IMR-90 (cell line): ENCODE data around the gene PABPC1L. TPM values are rescaled to one million over a fixed set of nuclear protein-coding genes. Genes with fewer than 3 reads are reported as not detected.

Source experiments
- ATAC-seq: fragments of 200-7000 bp; cut with Tn5 transposase; 2 replicates; pipeline ENCODE4 v1.9.1; 2020; ENCODE audit warnings: low read depth, mild to moderate bottlenecking, moderate library complexity
- BruUV-seq: library from RNA; stranded (reverse); fragments of 400-500 nt; replicated peaks from 2 replicates; lab custom pipeline; 2021; lab: Mats Ljungman, UMichigan
- CTCF ChIA-PET: fragments of 300-600 bp; formaldehyde crosslinking; extraction: SDS; loops from one replicate; lab custom pipeline; 2021; ENCODE audit warnings: antibody characterized with exemption; lab: Yijun Ruan, JAX
- POLR2A ChIA-PET: fragments of 300-600 bp; sonication (Branson Sonifier 250); formaldehyde crosslinking; loops from one replicate; lab custom pipeline; 2022; ENCODE audit warnings: antibody characterized with exemption; ENCODE audit not compliant: unreplicated experiment; lab: Charles Lee
- DNase-seq: peaks from one replicate; pipeline ENCODE4 v3.0.0; 2013
- H2AFZ ChIP-seq: replicated peaks from 2 replicates; pipeline ENCODE3; 2013; ENCODE audit warnings: low read length, mild to moderate bottlenecking; ENCODE audit not compliant: poor library complexity
- H2AK5ac ChIP-seq: 2 replicates; pipeline ENCODE4 v1.6.1; 2013; ENCODE audit warnings: low read depth, low read length, inconsistent platforms
- H2AK9ac ChIP-seq: replicated peaks from 2 replicates; pipeline ENCODE3; 2013; ENCODE audit warnings: mild to moderate bottlenecking, low read depth, low read length, moderate library complexity; ENCODE audit not compliant: poor library complexity
- H2BK120ac ChIP-seq: 2 replicates; pipeline ENCODE4 v1.6.1; 2013; ENCODE audit warnings: low read depth, low read length, inconsistent platforms
- H2BK15ac ChIP-seq: 3 replicates; pipeline ENCODE4 v1.6.1; 2013; ENCODE audit warnings: low read depth, low read length, inconsistent platforms
- H2BK20ac ChIP-seq: 2 replicates; pipeline ENCODE4 v1.6.1; 2013; ENCODE audit warnings: low read depth, mild to moderate bottlenecking, inconsistent platforms, low read length, moderate library complexity
- H2BK5ac ChIP-seq: 2 replicates; pipeline ENCODE4 v1.6.1; 2013; ENCODE audit warnings: mild to moderate bottlenecking, low read depth, low read length, inconsistent platforms; ENCODE audit not compliant: poor library complexity, severe bottlenecking
- H3K14ac ChIP-seq: replicated peaks from 2 replicates; pipeline ENCODE4 v1.6.1; 2013; ENCODE audit warnings: low read depth, low read length, inconsistent platforms
- H3K18ac ChIP-seq: 2 replicates; pipeline ENCODE4 v1.6.1; 2013; ENCODE audit warnings: low read depth, low read length, control low read depth
- H3K23ac ChIP-seq: 2 replicates; pipeline ENCODE4 v1.6.1; 2013; ENCODE audit warnings: low read depth, low read length, inconsistent platforms
- H3K27ac ChIP-seq: 2 replicates; pipeline ENCODE4 v1.5.1; 2013; ENCODE audit warnings: mild to moderate bottlenecking, control low read depth, low read length; ENCODE audit not compliant: insufficient read depth
- H3K27me3 ChIP-seq: 2 replicates; pipeline ENCODE4 v1.6.1; 2013; ENCODE audit warnings: low read length; ENCODE audit not compliant: control insufficient read depth, insufficient read depth
- H3K36me3 ChIP-seq: 2 replicates; pipeline ENCODE4 v1.6.1; 2013; ENCODE audit warnings: low read length, mixed read lengths; ENCODE audit not compliant: control insufficient read depth, insufficient read depth
- H3K4ac ChIP-seq: 2 replicates; pipeline ENCODE4 v1.6.1; 2013; ENCODE audit warnings: low read depth, low read length, inconsistent platforms
- H3K4me1 ChIP-seq: 2 replicates; pipeline ENCODE4 v1.6.1; 2013; ENCODE audit warnings: low read length, mixed read lengths; ENCODE audit not compliant: control insufficient read depth, insufficient read depth
- H3K4me2 ChIP-seq: 2 replicates; pipeline ENCODE4 v1.6.1; 2013; ENCODE audit warnings: low read depth, mild to moderate bottlenecking, control low read depth, low read length, moderate library complexity
- H3K4me3 ChIP-seq: 2 replicates; pipeline ENCODE4 v1.5.1; 2013; ENCODE audit warnings: low read depth, mild to moderate bottlenecking, control low read depth, low read length, moderate library complexity; ENCODE audit not compliant: insufficient read depth
- H3K56ac ChIP-seq: 2 replicates; pipeline ENCODE4 v1.6.1; 2013; ENCODE audit warnings: low read length, inconsistent platforms; ENCODE audit not compliant: insufficient read depth; ENCODE audit errors: extremely low read depth
- H3K79me1 ChIP-seq, 2 experiments: 2 replicates each; pipeline ENCODE4 v1.6.1; 2013; ENCODE audit warnings: low read length in 2 of 2, inconsistent platforms in 1 of 2, low read depth in 1 of 2
- H3K9ac ChIP-seq: 2 replicates; pipeline ENCODE4 v1.6.1; 2013; ENCODE audit warnings: low read depth, low read length, control low read depth
- H3K9me1 ChIP-seq: 2 replicates; pipeline ENCODE4 v1.6.1; 2013; ENCODE audit warnings: low read length, inconsistent platforms; ENCODE audit not compliant: insufficient read depth
- H3K9me3 ChIP-seq: 2 replicates; pipeline ENCODE4 v1.6.1; 2013; ENCODE audit warnings: low read length; ENCODE audit not compliant: control insufficient read depth, insufficient read depth
- H4K20me1 ChIP-seq: 2 replicates; pipeline ENCODE4 v1.6.1; 2013; ENCODE audit warnings: low read length, inconsistent platforms; ENCODE audit not compliant: insufficient read depth
- H4K5ac ChIP-seq: 2 replicates; pipeline ENCODE4 v1.6.1; 2013; ENCODE audit warnings: mild to moderate bottlenecking, low read depth, low read length, control low read depth
- H4K8ac ChIP-seq, 2 experiments: 2 replicates each; pipeline ENCODE4 v1.6.1; 2013; ENCODE audit warnings: low read depth in 2 of 2, low read length in 2 of 2, control low read depth in 1 of 2, inconsistent platforms in 1 of 2
- H4K91ac ChIP-seq: 2 replicates; pipeline ENCODE4 v1.6.1; 2013; ENCODE audit warnings: low read depth, low read length, inconsistent platforms; ENCODE audit not compliant: insufficient read depth
- CEBPB ChIP-seq: IDR thresholded peaks from 2 replicates; pipeline ENCODE4 v1.6.1; 2012; ENCODE audit warnings: low read depth, low read length, improper control_type of control experiment
- ELK1 ChIP-seq: fragments of 150-350 bp; IDR thresholded peaks from 2 replicates; pipeline ENCODE4 v1.6.1; 2016; ENCODE audit warnings: low read depth, mild to moderate bottlenecking, low read length, moderate library complexity, borderline replicate concordance
- MXI1 ChIP-seq: IDR thresholded peaks from 2 replicates; pipeline ENCODE4 v1.6.1; 2012; ENCODE audit warnings: low read depth, mild to moderate bottlenecking, low read length, moderate library complexity, borderline replicate concordance
- NFE2L2 ChIP-seq: fragments of 150-350 bp; IDR thresholded peaks from 2 replicates; pipeline ENCODE4 v1.6.1; 2016; ENCODE audit warnings: low read depth, mild to moderate bottlenecking, low read length
- RCOR1 ChIP-seq: IDR thresholded peaks from 2 replicates; pipeline ENCODE4 v1.6.1; 2012; ENCODE audit warnings: mild to moderate bottlenecking, low read length, improper control_type of control experiment; ENCODE audit not compliant: insufficient replicate concordance
- USF2 ChIP-seq: fragments of 150-350 bp; IDR thresholded peaks from 2 replicates; pipeline ENCODE4 v1.6.1; 2017; ENCODE audit warnings: mild to moderate bottlenecking, antibody characterized with exemption, low read length, low read depth
- WGBS, 2 experiments: methylation state at CpG; one replicate each; pipeline versions ENCODE4 v1.1.5 to v1.1.7; 2013; ENCODE audit warnings: missing lambda C conversion rate in 2 of 2; ENCODE audit not compliant: insufficient read length in 1 of 2; ENCODE audit errors: extremely low coverage in 2 of 2; 5-methylcytosine and 5-hydroxymethylcytosine counted together
- dilution Hi-C: fragments of 300-500 bp; cut with HindIII; formaldehyde crosslinking; loops from one replicate; pipeline ENCODE4 v1.14.3; 2018; ENCODE audit warnings: low sequenced_read_pairs; ENCODE audit not compliant: unreplicated experiment
- in situ Hi-C: fragments of 300-500 bp; cut with MboI; formaldehyde crosslinking; loops from 3 replicates; pipeline ENCODE4 v1.14.3; 2019; ENCODE audit warnings: low sequenced_read_pairs, inconsistent platforms, mixed read lengths
- intact Hi-C: fragments of 100-400 bp; cut with micrococcal nuclease; formaldehyde crosslinking; loops from 2 replicates; pipeline ENCODE4 v1.10.0; 2022
- polyA plus RNA-seq, 3 experiments: library from polyadenylated mRNA; depleted of rRNA; stranded (reverse); fragments of >200 nt; gene quantifications; 2 replicates each; pipeline ENCODE4 v1.2.3, GENCODE V29; 2012; ENCODE audit warnings: low replicate concordance in 1 of 3
- total RNA-seq: library from RNA; depleted of rRNA; stranded (reverse); fragments of >200 nt; gene quantifications from 2 replicates; pipeline ENCODE4 v1.2.3, GENCODE V29; 2012

PABPC1L gene
- total and polyA plus RNA-seq, 2 of the 4 experiments (the other 2 are of a cell fraction): 6.1 to 82.4 TPM

GRCh38 chr20:44897133-44897532 is 12.7 kb upstream of the PABPC1L start:
- H2AK9ac ChIP-seq: no peak overlapping the region
- POLR2A ChIA-PET: no interaction called here
- no peak overlapping the region for H4K5ac ChIP-seq
- H3K27me3 ChIP-seq: no peaks in the 10 kb centered on the region
- no peak overlapping the region for H3K56ac ChIP-seq
- peaks cover 29% of the 10 kb centered on the region for H3K9me1 ChIP-seq
- H2BK20ac ChIP-seq: no peak overlapping the region
- peaks cover 21 to 65% of the 10 kb centered on the region in 2 experiments; a peak in 3 of 4 replicates for H3K79me1 ChIP-seq
- H3K4me2 ChIP-seq: no peak overlapping the region
- no peak overlapping the region for H2AFZ ChIP-seq
- H3K14ac ChIP-seq: no peak overlapping the region
- peaks cover 95% of the 10 kb centered on the region for H4K20me1 ChIP-seq
- CTCF ChIA-PET: no interaction called here
- H3K4me1 ChIP-seq: peaks cover 14% of the 10 kb centered on the region
- WGBS, 2 experiments: no CpG with 5 or more reads among the region's 1 CpG
- ATAC-seq (no peak), DNase-seq (no peak)
- intact Hi-C loops: no loop called here
- no peak overlapping the region for H2BK15ac ChIP-seq
- no peak overlapping the region for H3K18ac ChIP-seq
- H2AK5ac ChIP-seq: no peak overlapping the region
- H3K23ac ChIP-seq: no peak overlapping the region
- H3K4ac ChIP-seq: no peak overlapping the region
- H3K4me3 ChIP-seq: no peak overlapping the region
- in situ Hi-C loops: no loop called here
- TF ChIP-seq RCOR1: no peak
- TF ChIP-seq ELK1: no peak
- TF ChIP-seq USF2: no peak
- no peak for TF ChIP-seq NFE2L2
- no peak for TF ChIP-seq MXI1
- TF ChIP-seq CEBPB: no peak
- no peak overlapping the region for H3K9ac ChIP-seq
- no peak overlapping the region for H3K27ac ChIP-seq
- peaks cover 12% of the 10 kb centered on the region for H3K36me3 ChIP-seq
- dilution Hi-C loops: no loop called here
- H2BK120ac ChIP-seq: no peak overlapping the region
- BruUV-seq: no TSS peak
- no peak overlapping the region for H4K91ac ChIP-seq
- H4K8ac ChIP-seq: no peak overlapping the region
- H2BK5ac ChIP-seq: no peak overlapping the region
- no peaks in the 10 kb centered on the region for H3K9me3 ChIP-seq
